Omental fat pad (tissue), 4 donors: ENCODE data around the gene NACA2. TPM values are rescaled to one million over a fixed set of nuclear protein-coding genes. Genes with fewer than 3 reads are reported as not detected.
"Not testable (repeated sequence)": the region's sequence is repeated elsewhere in the genome, so short reads cannot be mapped to it uniquely, and the experiment has no call there.

ENCODE experiments used
- ATAC-seq: fragments of 150-250 bp; one replicate; pipeline ENCODE4 v1.9.1; 2016; ENCODE audit warnings: mild to moderate bottlenecking, moderate library complexity; ENCODE audit not compliant: low FRiP score
- DNase-seq: peaks from one replicate; pipeline ENCODE4 v3.0.0-alpha.2; 2019; ENCODE audit warnings: low spot score
- total RNA-seq, 4 donors: library from RNA; depleted of rRNA; stranded (reverse); fragments of >200 nt; gene quantifications; one replicate each; pipeline ENCODE4 v1.1.0, GENCODE V29; 2016
- TF ChIP-seq, protein P1 (sequence below), 3 donors: fragments of 450-650 bp; IDR thresholded peaks; one replicate each; pipeline ENCODE4 v1.5.1; 2016 to 2017; ENCODE audit warnings: antibody characterized with exemption in 3 of 3, mild to moderate bottlenecking in 3 of 3, moderate library complexity in 2 of 3

The NACA2 gene
- total RNA-seq, 4 donors from 2014 or later = not detected

DNA sequence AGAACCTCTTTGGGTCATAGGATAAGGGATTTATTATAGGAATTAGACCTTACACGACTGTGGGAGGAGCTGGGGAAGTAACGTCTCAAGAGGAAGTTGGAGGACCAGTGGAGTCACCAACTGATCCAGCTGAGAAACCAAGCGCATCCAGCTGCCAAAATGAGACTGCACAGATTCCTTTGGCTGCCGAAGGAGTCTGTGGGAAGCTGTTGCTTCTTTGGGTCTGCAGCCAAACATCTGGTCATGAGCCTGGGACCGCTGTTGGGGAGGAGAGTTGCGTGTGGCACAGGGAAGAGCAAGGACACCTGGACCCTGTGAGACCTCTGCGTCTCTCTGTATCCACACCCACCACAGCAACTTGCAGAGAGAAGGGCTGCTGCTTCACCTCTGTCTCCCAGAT lies 2.4 kb upstream of the NACA2 start:
- DNase-seq = no peak
- ATAC-seq = no peak
- TF ChIP-seq, protein P1, sequence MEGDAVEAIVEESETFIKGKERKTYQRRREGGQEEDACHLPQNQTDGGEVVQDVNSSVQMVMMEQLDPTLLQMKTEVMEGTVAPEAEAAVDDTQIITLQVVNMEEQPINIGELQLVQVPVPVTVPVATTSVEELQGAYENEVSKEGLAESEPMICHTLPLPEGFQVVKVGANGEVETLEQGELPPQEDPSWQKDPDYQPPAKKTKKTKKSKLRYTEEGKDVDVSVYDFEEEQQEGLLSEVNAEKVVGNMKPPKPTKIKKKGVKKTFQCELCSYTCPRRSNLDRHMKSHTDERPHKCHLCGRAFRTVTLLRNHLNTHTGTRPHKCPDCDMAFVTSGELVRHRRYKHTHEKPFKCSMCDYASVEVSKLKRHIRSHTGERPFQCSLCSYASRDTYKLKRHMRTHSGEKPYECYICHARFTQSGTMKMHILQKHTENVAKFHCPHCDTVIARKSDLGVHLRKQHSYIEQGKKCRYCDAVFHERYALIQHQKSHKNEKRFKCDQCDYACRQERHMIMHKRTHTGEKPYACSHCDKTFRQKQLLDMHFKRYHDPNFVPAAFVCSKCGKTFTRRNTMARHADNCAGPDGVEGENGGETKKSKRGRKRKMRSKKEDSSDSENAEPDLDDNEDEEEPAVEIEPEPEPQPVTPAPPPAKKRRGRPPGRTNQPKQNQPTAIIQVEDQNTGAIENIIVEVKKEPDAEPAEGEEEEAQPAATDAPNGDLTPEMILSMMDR (IDR thresholded peaks at IDR 0.05) = no peak

DNA sequence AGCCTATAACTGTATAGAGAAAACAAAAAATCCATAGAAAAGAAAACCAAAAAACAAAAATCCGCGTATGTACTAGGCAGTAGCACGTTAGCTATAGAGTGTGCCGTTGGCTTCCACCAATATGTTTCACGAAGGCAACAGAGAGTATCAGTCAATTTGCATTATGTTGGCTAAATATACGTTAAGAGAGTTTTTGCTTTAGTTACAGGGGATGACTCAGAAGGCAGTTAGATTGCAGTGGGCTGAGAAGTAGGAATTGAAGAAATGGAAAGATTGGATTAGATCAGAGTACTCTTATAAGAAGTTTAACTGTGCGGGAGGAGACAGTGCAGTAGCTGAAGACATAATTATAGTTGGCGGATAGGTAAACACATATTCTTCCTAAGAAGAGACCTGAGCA lies 911 bp upstream of the NACA2 start:
- ATAC-seq (no peak), DNase-seq (no peak)
- TF ChIP-seq, protein P1 (IDR thresholded peaks at IDR 0.05) = no peak

DNA sequence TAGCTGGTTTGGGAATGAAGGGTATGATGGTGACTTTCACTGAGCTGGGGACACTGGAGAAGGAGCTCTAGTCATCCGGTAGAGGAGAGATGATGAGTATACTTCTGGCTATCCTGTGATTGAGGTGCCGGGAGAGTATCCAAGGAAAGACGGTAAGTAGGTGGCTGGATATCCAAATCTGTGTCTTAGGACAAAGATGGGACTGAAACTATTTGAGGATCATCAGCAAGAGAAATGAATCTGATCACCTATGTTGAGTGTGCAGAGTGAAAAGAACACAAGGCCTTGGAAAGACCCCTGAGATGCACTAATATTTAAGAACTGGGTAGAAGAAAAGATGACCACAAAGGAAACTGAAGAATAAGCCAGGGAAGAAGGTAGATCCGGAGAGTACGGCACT lies 1.0 kb downstream of the NACA2 start:
- ATAC-seq (no peak), DNase-seq (no peak)
- TF ChIP-seq, protein P1 (IDR thresholded peaks at IDR 0.05) = no peak

DNA sequence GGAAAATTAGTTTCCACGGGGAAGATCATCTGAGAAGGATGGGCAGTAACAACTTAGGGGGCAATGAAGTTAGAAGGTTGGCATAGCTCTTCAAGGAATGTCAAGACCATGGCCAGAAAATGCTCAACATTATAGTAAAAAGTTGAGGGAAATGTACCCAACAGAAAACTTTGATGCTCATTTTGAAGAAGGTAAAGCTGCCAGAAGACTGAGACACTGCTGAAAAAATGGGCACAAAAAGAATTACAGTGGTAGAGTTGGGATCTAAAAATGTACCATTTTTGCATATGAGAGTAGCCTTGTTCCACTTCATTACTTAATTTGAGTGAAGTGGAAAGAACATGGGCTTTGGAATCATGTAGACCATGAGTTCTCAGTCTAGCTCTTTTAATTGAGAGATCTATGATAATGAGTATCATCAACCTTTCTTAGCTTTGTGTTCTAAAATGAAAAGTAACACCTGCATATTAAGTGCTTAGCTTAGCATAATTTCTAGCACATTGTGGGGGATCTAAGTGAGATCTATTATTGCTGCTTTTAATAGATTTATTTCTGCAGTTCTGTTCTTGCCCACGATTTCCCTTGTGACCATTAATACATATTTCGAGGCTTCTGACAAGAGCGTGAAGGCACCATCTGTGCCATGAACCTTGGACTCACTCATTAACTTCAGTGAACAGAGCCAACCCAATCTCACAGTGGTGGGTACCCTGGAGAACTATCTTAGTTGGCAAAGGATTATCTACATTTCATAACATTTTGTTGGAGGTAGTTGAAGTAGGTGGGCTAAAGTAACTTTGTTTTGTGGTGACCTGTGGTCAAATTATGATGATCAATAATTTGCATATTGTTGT lies 3.0 kb downstream of the NACA2 start:
- DNase-seq = no peak
- TF ChIP-seq, protein P1 (IDR thresholded peaks at IDR 0.05) = no peak
- no peak for ATAC-seq

DNA sequence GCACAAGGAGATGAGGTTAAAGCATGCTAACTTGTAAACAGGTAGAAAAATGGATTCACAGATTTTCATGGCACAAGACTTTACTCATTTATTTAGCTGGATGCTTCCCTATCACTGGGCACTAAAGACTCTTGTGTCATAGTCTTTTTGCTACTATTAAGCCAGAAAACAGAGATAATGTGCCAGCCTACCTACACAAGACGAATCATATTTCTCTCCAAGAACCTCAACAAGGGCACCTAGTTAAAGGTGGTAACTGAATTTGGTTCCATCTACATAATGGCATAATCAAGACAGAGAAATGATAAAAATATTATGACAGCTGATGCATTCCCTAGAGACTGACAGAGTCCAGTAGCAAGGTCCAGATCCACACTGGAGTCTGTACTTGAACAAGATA lies 3.8 kb downstream of the NACA2 start:
- DNase-seq (no peak), ATAC-seq (no peak)
- TF ChIP-seq, protein P1 (IDR thresholded peaks at IDR 0.05) = no peak

DNA sequence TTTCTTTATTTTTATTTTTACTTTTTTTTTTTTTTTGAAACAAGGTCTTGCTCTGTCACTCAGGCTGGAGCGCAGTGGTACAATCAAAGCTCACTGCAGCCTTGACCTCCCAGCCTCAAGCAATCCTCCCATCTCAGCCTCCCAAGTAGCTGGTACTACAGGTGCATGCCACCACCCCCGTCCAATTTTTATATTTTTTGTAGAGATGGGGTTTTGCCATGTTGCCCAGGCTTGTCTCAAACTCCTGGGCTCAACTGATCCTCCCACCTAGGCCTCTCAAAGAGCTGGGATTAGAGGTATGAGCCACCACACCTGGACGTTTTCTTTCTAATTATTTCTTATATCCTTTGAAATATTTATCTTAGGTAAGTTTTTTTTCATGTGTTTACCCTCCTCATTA lies 4.4 kb downstream of the NACA2 start:
- not testable (repeated sequence) for DNase-seq, ATAC-seq

DNA sequence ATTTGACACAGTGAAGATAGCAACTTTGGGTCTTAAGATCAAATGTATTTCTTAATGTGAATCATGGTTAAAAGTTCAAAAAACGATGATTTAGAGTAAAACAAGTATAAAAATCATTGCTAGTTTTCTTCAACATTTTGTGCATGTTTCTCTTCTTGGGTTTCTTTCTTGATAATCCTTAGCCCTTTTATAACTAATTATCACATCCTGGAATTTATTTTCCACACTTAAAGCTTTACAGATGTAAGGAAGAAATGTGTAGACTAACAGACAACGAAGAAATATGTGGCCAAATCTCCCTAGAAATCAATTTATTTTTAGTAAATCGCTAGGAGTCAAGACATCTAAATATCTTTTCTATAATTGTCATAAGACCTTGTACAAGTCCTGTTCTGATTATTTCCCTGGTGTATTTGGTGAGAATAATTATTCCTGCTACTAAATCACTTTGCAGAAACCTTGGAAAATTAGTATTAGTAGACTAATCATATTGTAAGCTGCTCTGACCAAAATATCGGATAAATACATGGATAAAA lies 4.9 kb downstream of the NACA2 start:
- DNase-seq (no peak), ATAC-seq (no peak)

More for the DNA sequence above, 4.9 kb downstream of the NACA2 start:
- TF ChIP-seq, protein P1 (IDR thresholded peaks at IDR 0.05) = no peak
